GM18505 (cell line): ENCODE measurements around the gene TFCP2L1.

Experiments
- ATAC-seq: cut with Tn5 transposase; IDR thresholded peaks from one replicate; pipeline ENCODE4 v1.9.1; 2021; ENCODE audit not compliant: unreplicated experiment
- POLR2A ChIP-seq: IDR thresholded peaks from 4 replicates; pipeline ENCODE4 v1.6.1; 2011; ENCODE audit warnings: borderline replicate concordance; ENCODE audit not compliant: insufficient read depth, insufficient read length; ENCODE audit errors: extremely low read depth

Gene TFCP2L1

DNA sequence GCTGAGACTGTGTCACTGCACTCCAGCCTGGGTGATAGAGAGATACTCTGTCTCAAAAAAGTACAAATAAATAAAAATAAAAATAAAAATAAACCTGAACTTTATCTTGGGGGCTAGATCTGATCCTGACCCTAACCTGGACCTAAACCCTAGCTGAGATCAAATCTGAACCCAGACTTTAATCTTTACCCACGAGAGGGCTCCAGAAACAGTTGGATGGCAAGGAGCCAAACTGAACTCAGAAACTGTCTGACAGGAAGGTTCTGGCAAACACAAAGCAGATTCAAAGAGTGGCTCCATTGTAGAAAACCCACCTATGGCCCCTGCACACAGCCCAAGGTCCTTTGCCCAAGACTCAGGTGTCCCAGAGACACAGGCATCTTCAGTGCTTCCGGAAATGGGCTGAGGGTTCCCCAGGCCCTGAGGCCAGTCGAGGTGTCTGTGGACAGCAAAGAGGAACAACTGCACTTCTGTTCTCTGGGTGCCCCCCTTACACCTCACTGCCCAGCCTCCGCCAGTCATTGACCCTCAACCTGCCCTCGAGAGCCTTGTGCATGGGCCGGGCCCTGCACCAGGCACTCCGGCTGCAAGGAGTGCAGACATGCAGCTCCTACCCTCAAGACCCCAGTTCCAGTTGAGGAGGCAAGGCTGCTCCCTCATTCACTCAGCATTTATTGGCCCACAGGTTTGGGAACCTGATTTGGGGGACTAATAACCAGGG is 95.2 kb downstream of the TFCP2L1 start:
- no peak for ATAC-seq
- no peak for TF ChIP-seq POLR2A

GRCh38 chr2:121189011-121189410 is 96.0 kb downstream of the TFCP2L1 start:
- ATAC-seq, result no peak
- no peak for TF ChIP-seq POLR2A

DNA sequence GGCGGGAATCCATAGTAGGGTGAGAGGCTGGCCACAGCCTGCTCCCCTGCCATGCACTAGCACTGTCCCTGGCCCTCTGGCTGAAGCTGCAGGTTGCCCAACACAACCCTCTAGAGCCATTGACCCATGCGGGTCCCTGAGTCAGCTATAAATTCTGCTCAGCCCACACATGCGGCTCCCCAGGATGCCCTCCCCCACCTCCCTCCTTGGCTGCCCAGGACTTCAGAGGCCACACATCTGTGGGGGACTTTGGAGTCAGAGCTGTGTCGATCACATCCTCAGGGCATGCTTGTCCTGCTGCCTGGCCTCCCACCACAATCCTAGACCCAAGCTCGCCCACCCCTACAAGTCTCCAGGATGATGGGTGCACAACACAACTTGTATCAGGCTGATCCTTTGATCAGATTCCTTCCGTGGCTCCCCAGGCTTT is 97.0 kb downstream of the TFCP2L1 start:
- TF ChIP-seq POLR2A, result no peak
- no peak for ATAC-seq

DNA sequence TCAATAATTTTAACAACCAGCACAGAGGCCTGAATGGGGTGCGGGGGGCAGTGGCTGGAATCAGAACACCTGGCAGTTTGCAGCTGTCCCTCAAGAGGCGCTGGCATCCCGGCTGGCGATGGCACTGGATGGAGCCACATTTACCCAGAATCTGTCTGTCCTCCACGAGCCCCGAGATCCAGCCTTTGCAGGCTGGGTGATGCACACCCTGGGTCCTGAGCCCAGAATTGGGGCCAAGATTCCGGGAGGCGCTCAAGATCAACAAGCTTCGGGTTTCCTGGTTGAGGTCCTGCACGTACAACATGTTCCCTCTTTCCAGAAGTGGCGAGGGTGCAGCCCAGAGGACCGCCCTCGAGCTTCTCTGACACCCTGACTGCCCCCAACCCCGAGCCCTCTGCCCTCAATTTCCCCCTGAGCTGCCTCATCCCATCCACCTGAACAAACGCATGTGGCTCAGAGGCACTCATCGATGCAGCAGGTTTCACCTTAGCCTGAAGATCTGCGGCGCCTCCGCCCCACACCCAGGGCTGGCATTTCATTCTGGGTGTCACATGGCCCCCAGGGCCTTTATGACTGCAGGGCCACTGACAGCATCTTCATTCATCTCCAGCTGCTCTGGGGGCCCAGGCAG is 97.5 kb downstream of the TFCP2L1 start:
- TF ChIP-seq POLR2A, result no peak

GRCh38 chr2:121186261-121186660 is 98.7 kb downstream of the TFCP2L1 start:
- no peak for TF ChIP-seq POLR2A
- no peak for ATAC-seq

More for the DNA sequence above, 97.5 kb downstream of the TFCP2L1 start:
- no peak for ATAC-seq

GRCh38 chr2:121185571-121186074 is 99.4 kb downstream of the TFCP2L1 start:
- ATAC-seq, result no peak
- TF ChIP-seq POLR2A, result no peak

GRCh38 chr2:121185111-121185510 is 99.9 kb downstream of the TFCP2L1 start:
- no peak for ATAC-seq
- TF ChIP-seq POLR2A, result no peak

DNA sequence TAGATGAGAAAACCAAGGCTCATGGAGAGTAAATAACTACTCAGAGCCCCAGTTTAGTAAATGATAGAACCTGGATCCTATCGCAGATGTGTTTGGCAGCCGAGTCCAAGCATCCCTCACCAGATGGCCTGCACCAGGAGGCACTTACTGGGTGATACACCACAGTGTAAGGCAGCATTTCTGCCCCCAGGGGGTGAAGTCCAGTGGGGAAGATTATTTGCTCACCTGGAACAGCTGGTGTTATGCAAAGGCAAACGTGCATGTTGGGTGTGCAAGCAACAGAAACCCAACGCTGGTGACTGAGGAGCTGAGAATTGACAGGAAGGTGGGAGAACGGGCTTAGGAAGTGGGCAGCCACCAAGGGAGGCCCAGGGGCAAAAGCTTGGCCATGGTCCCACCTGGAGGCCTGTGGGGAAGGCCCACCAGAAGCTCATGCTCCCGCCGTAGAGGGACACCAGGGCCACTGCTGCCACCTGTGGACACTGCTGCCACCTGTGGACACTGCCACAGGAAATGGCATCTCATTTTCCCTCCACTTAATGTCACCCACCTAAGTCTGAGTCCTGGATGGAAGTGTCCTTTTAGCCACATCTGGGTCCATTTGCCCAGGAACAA is 100.6 kb downstream of the TFCP2L1 start:
- ATAC-seq, result no peak
- TF ChIP-seq POLR2A, result no peak

- TF ChIP-seq POLR2A, result no peak
- no peak for ATAC-seq
Measured at GRCh38 chr2:121182520-121182919, 102.5 kb downstream of the TFCP2L1 start.

DNA sequence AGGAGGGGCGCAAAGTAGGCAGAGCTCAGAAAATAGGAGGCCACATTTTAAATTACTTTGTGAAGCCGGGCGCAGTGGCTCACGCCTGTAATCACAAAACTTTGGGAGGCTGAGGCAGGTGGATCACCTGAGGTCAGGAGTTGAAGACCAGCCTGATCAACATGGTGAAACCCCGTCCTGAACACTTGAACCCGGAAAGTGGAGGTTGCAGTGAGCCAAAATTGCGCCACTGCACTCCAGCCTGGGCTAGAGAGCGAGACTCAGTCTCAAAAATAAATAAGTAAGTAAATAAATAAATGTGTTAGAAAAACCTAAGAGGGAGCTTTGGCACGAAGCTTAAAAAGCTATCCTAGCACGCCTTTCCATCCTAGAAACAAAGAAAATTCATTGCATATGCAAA is 105.5 kb downstream of the TFCP2L1 start:
- ATAC-seq, result no peak
- no peak for TF ChIP-seq POLR2A

DNA sequence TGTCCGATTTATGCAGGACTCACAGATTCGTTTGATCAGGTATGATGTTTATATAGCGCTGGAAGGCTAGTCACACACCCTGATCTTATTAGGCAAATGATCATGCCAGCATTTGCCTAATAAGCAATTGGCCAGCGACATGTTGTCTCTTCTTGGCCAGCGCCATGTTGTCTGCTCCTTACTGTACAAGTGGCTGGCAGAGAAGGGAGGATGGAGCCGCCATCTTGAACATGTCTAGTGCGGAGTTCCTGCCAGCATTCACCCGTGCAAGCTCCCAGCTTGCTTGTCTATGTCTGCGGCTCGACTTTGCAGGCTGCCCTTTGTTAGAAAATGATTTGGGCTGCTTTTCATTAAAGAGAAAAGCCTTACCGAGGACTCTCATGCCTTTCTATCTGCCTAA is 106.3 kb downstream of the TFCP2L1 start:
- no peak for ATAC-seq
- TF ChIP-seq POLR2A, result no peak

- ATAC-seq, result no peak
- no peak for TF ChIP-seq POLR2A
Measured at GRCh38 chr2:121177896-121178295, 107.1 kb downstream of the TFCP2L1 start.

GRCh38 chr2:121175326-121175725 is 109.7 kb downstream of the TFCP2L1 start:
- no peak for ATAC-seq
- no peak for TF ChIP-seq POLR2A

- TF ChIP-seq POLR2A, result no peak
- no peak for ATAC-seq
Measured at GRCh38 chr2:121173806-121174205, 111.2 kb downstream of the TFCP2L1 start.
